PC-9 (cell line): ENCODE data around the gene PRRC2A. TPM values are rescaled to one million over a fixed set of nuclear protein-coding genes. Genes with fewer than 3 reads are reported as not detected.

Experiments used
- BruUV-seq: library from RNA; stranded (reverse); fragments of 400-500 nt; replicated peaks from 2 replicates; lab custom pipeline; 2021; lab: Mats Ljungman, UMichigan
- CTCF ChIA-PET: fragments of 300-600 bp; sonication (Branson Sonifier 250); formaldehyde crosslinking; loops from one replicate; lab custom pipeline; 2022; ENCODE audit warnings: antibody characterized with exemption; lab: Charles Lee
- POLR2A ChIA-PET: fragments of 300-600 bp; sonication (Branson Sonifier 250); formaldehyde crosslinking; loops from one replicate; lab custom pipeline; 2022; ENCODE audit warnings: antibody characterized with exemption; ENCODE audit not compliant: unreplicated experiment; lab: Charles Lee
- DNase-seq, 2 experiments: peaks; one replicate each; pipeline versions ENCODE4 v3.0.0 to v3.0.0-alpha.2; 2015 to 2022; ENCODE audit warnings: mixed read lengths in 1 of 2
- H2AFZ ChIP-seq: fragments of 200-600 bp; sonication (generic); 2 replicates; pipeline ENCODE4 v1.8.1; 2017; ENCODE audit warnings: antibody characterized with exemption
- H3F3A ChIP-seq: fragments of 200-600 bp; sonication (generic); 2 replicates; pipeline ENCODE4 v1.8.1; 2017; ENCODE audit warnings: antibody characterized with exemption, mild to moderate bottlenecking, low read depth; ENCODE audit not compliant: insufficient read depth
- H3K27ac ChIP-seq: fragments of 200-600 bp; sonication (generic); 2 replicates; pipeline ENCODE4 v1.6.1; 2016; ENCODE audit warnings: mixed run types
- H3K27me3 ChIP-seq: fragments of 200-600 bp; sonication (generic); 2 replicates; pipeline ENCODE4 v1.6.1; 2016; ENCODE audit warnings: low read depth, mixed run types; ENCODE audit not compliant: insufficient read depth
- H3K36me3 ChIP-seq: fragments of 200-600 bp; sonication (generic); 2 replicates; pipeline ENCODE4 v1.6.1; 2016; ENCODE audit warnings: low read depth, mixed run types
- H3K4me1 ChIP-seq: fragments of 200-600 bp; sonication (generic); replicated peaks from 2 replicates; pipeline ENCODE4 v1.6.1; 2016; ENCODE audit warnings: mixed run types; ENCODE audit not compliant: insufficient read depth
- H3K4me2 ChIP-seq: fragments of 200-600 bp; sonication (generic); 2 replicates; pipeline ENCODE4 v1.6.1; 2017; ENCODE audit warnings: mixed run types
- H3K4me3 ChIP-seq: fragments of 200-600 bp; sonication (generic); 2 replicates; pipeline ENCODE4 v1.6.1; 2016; ENCODE audit warnings: mixed run types
- H3K79me2 ChIP-seq: fragments of 200-600 bp; sonication (generic); 2 replicates; pipeline ENCODE4 v1.6.1; 2017; ENCODE audit warnings: low read depth, mixed run types
- H3K9me2 ChIP-seq: fragments of 200-600 bp; sonication (generic); 2 replicates; pipeline ENCODE4 v1.8.1; 2017; ENCODE audit warnings: mild to moderate bottlenecking; ENCODE audit not compliant: insufficient read depth
- H3K9me3 ChIP-seq: fragments of 200-600 bp; sonication (generic); 2 replicates; pipeline ENCODE4 v1.8.1; 2016; ENCODE audit warnings: low read depth; ENCODE audit not compliant: insufficient read depth
- H4K20me1 ChIP-seq: fragments of 200-600 bp; sonication (generic); 2 replicates; pipeline ENCODE4 v1.8.1; 2017; ENCODE audit not compliant: insufficient read depth
- EZH2 ChIP-seq: fragments of 200-600 bp; sonication (generic); IDR thresholded peaks from 2 replicates; pipeline ENCODE4 v1.8.0; 2017; ENCODE audit warnings: antibody characterized with exemption, low read depth
- intact Hi-C: fragments of 100-400 bp; cut with micrococcal nuclease; formaldehyde crosslinking; loops from one replicate; pipeline ENCODE4 v1.10.0; 2022; ENCODE audit not compliant: unreplicated experiment
- total RNA-seq: library from RNA; stranded (reverse); gene quantifications from 2 replicates; pipeline ENCODE4 v1.2.3, GENCODE V29; 2021
- TF ChIP-seq, protein P1 (sequence below): fragments of 200-600 bp; sonication (generic); conservative IDR thresholded peaks from 2 replicates; pipeline ENCODE4 v1.6.1; 2017; ENCODE audit warnings: mixed run types, antibody characterized with exemption, mild to moderate bottlenecking, moderate library complexity

PRRC2A gene
- total RNA-seq, 1 experiment from 2014 or later = 192 TPM

DNA sequence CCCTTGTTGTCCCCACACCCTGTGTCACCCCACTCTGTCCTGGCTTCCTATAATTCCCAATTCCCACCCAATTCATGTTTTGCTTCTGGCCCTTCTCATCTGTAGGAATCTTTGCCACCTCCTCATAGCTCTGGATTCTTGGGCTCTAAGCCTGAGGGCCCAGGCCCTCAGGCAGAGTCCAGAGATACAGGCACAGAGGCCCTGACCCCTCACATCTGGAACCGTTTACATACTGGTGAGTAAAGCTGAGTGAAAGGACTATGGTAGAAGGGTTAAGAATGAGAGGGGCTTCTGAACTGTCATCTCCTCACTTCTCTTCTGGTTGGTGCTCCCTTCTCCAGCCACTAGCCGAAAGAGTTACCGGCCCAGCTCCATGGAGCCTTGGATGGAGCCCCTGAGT lies 13.6 kb downstream of the PRRC2A start:
- H3K4me2 ChIP-seq = no peak overlapping the region
- no peak overlapping the region for H3K27ac ChIP-seq
- no peak for TF ChIP-seq EZH2
- TF ChIP-seq, protein P1, sequence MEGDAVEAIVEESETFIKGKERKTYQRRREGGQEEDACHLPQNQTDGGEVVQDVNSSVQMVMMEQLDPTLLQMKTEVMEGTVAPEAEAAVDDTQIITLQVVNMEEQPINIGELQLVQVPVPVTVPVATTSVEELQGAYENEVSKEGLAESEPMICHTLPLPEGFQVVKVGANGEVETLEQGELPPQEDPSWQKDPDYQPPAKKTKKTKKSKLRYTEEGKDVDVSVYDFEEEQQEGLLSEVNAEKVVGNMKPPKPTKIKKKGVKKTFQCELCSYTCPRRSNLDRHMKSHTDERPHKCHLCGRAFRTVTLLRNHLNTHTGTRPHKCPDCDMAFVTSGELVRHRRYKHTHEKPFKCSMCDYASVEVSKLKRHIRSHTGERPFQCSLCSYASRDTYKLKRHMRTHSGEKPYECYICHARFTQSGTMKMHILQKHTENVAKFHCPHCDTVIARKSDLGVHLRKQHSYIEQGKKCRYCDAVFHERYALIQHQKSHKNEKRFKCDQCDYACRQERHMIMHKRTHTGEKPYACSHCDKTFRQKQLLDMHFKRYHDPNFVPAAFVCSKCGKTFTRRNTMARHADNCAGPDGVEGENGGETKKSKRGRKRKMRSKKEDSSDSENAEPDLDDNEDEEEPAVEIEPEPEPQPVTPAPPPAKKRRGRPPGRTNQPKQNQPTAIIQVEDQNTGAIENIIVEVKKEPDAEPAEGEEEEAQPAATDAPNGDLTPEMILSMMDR = no peak
- no peaks in the 10 kb centered on the region for H3K4me1 ChIP-seq
- no peak overlapping the region for H3K4me3 ChIP-seq
- H4K20me1 ChIP-seq = 0 out of 2 replicates have a peak, but pooled peaks cover 11% of the 10 kb centered on the region
- intact Hi-C loops = no loop called here
- no peaks in the 10 kb centered on the region for H3K27me3 ChIP-seq
- H3K9me3 ChIP-seq = no peaks in the 10 kb centered on the region
- no peak overlapping the region for H2AFZ ChIP-seq
- no TSS peak for BruUV-seq
- POLR2A ChIA-PET = no interaction called here
- no peaks in the 10 kb centered on the region for H3K79me2 ChIP-seq
- no peak for DNase-seq
- CTCF ChIA-PET = no interaction called here
- H3K36me3 ChIP-seq = peaks cover 12% of the 10 kb centered on the region; the same call in 1 of the 2 replicates
- H3F3A ChIP-seq = peaks cover 67% of the 10 kb centered on the region
- H3K9me2 ChIP-seq = no peaks in the 10 kb centered on the region

- no peak overlapping the region for H3K27ac ChIP-seq
- intact Hi-C loops = no loop called here
- BruUV-seq = no TSS peak
- no peak overlapping the region for H3K4me2 ChIP-seq
- no peaks in the 10 kb centered on the region for H3K9me3 ChIP-seq
- H3K36me3 ChIP-seq = peaks cover 16% of the 10 kb centered on the region; the same call in 1 of the 2 replicates
- ChIA-PET CTCF (interaction anchor here (0.6 kb wide), 1 partner anchor 28 kb away, joined by 6 read pairs; no protein-coding TSS in a partner anchor), POLR2A (interaction anchor here (0.5 kb wide), 1 partner anchor 14 kb away, joined by 3 read pairs; no protein-coding TSS in a partner anchor)
- no peak overlapping the region for H3K4me3 ChIP-seq
- TF ChIP-seq, protein P1 = no peak
- no peak for TF ChIP-seq EZH2
- 0 out of 2 replicates have a peak, but pooled peaks cover 17% of the 10 kb centered on the region for H4K20me1 ChIP-seq
- H3K79me2 ChIP-seq = no peaks in the 10 kb centered on the region
- no peaks in the 10 kb centered on the region for H3K9me2 ChIP-seq
- no peak for DNase-seq
- H3K27me3 ChIP-seq = no peaks in the 10 kb centered on the region
- H3F3A ChIP-seq = peaks cover 70% of the 10 kb centered on the region
- no peak overlapping the region for H2AFZ ChIP-seq
- H3K4me1 ChIP-seq = no peaks in the 10 kb centered on the region
These were observed 14.6 kb downstream of the PRRC2A start for GRCh38 chr6:31634969-31635575.

GRCh38 chr6:31636698-31637596 lies 16.4 kb downstream of the PRRC2A start:
- H4K20me1 ChIP-seq = 0 out of 2 replicates have a peak, but pooled peaks cover 17% of the 10 kb centered on the region
- no peak for TF ChIP-seq EZH2
- TF ChIP-seq, protein P1 = no peak
- ChIA-PET POLR2A (interaction anchor here (0.6 kb wide), 1 partner anchor 228 kb away, joined by 4 read pairs; no protein-coding TSS in a partner anchor), CTCF (no interaction called here)
- H2AFZ ChIP-seq = no peak overlapping the region
- H3F3A ChIP-seq = peaks cover 73% of the 10 kb centered on the region
- no peaks in the 10 kb centered on the region for H3K4me1 ChIP-seq
- H3K79me2 ChIP-seq = no peaks in the 10 kb centered on the region
- intact Hi-C loops = no loop called here
- H3K27ac ChIP-seq = no peak overlapping the region
- H3K9me2 ChIP-seq = no peaks in the 10 kb centered on the region
- TSS peak; percentile 16 for BruUV-seq
- no peak overlapping the region for H3K4me2 ChIP-seq
- no peaks in the 10 kb centered on the region for H3K9me3 ChIP-seq
- no peak overlapping the region for H3K4me3 ChIP-seq
- no peaks in the 10 kb centered on the region for H3K27me3 ChIP-seq
- peaks cover 19% of the 10 kb centered on the region; the same call in 1 of the 2 replicates for H3K36me3 ChIP-seq
- DNase-seq = no peak
